Thoracic aorta endothelial cell (primary cell): Measurements from ENCODE around the gene CENATAC. TPM values are rescaled to one million over a fixed set of nuclear protein-coding genes. Genes with fewer than 3 reads are reported as not detected.

Source experiments
- small RNA-seq: library from RNA; depleted of rRNA; stranded (forward); fragments of <200 nt; gene quantifications from one replicate; pipeline ENCODE3, GENCODE V24; 2012
- total RNA-seq: library from RNA; depleted of rRNA; stranded (reverse); fragments of >200 nt; gene quantifications from 2 replicates; pipeline ENCODE4 v1.2.3, GENCODE V29; 2012

The CENATAC gene, protein sequence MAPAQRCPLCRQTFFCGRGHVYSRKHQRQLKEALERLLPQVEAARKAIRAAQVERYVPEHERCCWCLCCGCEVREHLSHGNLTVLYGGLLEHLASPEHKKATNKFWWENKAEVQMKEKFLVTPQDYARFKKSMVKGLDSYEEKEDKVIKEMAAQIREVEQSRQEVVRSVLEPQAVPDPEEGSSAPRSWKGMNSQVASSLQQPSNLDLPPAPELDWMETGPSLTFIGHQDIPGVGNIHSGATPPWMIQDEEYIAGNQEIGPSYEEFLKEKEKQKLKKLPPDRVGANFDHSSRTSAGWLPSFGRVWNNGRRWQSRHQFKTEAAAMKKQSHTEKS
- 25.0 and 28.0 TPM in 2 replicates for total RNA-seq

DNA sequence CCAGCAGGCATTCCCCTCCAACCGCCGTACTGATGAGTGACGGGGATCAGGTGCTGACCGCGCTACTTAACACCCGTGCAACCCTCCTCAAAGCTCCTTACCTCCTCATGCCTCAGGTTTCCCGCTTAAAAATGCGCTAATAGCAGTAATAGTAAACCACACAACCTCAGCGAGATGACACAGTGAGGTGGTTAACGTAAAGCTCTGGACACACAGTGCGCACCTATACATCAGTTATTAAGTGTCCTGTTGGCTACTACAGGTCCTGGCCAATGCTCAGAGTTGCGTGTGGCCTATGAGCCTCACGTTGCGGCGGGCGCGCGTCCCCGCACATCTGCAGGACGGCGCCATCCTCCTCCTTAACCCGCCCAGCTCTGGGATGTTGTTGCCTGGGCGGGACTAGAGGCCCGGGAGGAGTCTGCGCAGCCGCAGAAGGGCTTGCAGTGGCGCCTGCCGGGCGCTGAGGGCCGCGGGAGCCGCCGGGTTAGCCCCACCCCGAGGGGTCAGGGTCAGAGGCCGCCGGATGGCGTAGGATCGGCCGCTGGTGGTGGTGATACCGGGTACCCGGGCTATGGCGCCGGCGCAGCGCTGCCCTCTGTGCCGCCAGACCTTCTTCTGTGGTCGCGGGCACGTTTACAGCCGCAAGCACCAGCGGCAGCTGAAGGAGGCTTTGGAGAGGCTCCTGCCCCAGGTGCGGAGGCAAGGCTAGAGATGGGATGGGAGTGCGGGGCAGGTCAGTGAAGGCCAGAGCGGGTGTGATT, at the start of gene CENATAC:
Gene CENATAC (plus strand): TSS at position 512 of the 761 bp plus-strand sequence. CDS start 60 bp downstream, at position 572.

DNA sequence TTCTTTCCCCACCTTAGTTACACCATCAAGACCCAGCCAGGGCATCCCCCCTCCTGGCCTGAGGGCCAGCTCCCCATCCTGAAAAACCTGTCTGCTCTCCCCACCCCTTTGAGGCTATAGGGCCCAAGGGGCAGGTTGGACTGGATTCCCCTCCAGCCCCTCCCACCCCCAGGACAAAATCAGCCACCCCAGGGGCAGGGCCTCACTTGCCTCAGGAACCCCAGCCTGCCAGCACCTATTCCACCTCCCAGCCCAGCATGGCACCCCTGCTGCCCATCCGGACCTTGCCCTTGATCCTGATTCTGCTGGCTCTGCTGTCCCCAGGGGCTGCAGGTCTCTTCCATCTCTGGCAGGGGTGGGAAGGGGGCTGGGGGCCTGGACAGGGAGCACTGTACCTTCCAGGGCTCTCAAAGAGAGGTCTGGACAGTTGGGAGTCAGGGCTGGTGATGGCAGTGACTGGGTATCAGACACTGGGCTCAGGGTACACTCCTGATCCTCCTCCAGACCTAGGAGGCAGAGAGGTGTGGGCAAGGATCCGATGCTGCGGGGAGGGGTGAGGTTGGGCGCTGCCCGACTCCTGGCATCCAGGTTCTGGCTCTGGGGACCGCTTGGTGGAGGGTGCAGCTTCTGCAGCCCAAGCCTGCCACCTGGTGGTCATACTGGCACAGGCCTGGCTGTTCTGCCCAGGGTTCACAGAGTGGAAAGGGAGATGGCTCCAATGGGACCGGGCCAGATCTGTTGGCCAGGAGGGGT, 41.7 kb upstream of the CENATAC start, which contains the start of gene UPK2:
Gene UPK2 (plus strand): TSS at position 205 of the 753 bp plus-strand sequence. CDS start 53 bp downstream, at position 258.

DNA sequence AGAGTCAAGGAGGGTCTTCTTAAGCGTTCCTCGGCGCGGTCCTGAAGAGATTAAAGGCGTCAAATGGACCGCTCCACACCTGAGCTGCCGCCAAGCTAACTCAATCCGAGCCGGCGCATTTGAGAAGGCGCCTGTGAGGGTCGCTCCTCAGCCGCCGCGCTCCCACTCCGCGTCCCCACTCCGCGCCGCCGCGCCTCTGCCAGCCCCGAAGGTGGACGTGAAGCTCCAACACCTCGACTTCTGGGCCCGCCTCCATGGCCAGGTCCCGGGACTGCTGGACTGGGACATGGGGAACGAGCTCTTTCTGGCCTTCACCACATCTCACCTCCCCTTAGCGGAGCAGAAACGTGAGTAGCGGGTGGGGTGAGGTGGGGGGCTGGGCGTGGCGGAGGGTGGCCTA, 26.3 kb upstream of the CENATAC start, which contains the start of gene FOXR1:
Gene FOXR1 (plus strand): TSS at position 116 of the 400 bp plus-strand sequence. CDS start 171 bp downstream, at position 287.

DNA sequence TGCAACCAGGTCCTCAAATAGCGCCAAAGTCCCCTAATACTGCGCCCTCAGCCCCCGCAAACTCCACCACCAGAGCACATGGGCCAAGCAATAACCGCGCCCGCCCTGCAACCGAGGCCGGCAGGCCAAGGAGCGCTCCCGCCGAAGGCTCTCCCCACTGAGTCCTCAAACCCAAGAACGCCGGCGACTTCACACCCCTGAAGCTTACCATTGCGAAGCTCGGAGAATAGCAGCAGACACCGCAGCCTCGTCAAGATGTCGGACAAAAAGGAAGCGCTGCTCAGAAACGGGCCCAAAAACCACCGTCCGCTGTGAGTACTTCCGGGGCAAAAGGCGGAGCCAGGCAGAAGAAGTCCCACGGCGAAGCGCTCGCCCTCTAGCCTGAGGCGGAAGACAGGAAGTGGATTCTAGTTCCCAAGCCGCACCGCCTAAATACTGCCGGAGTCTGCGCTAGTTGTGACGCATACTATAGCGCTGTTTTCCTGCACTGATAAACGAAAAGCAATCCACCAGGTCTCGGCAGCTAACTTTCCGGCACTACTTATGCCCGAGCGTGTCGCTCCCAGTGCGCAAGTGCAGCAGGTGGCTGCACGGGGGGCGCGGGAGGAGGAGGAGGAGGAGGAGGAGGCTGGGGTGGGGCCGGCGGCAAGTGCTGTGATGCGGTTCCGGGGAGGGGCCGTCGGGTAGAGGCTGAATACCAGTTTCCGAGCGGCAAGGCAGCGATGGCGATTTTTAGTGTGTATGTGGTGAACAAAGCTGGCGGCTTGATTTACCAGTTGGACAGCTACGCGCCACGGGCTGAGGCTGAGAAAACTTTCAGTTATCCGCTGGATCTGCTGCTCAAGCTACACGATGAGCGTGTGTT, 20.4 kb downstream of the CENATAC start, which contains the start of the genes RPS25 and TRAPPC4:
Gene RPS25 (minus strand): TSS at position 270 of the 865 bp plus-strand sequence. CDS start 59 bp downstream, at position 211.
Gene TRAPPC4 (plus strand): TSS at position 693 of the 865 bp plus-strand sequence. CDS start 30 bp downstream, at position 723.

DNA sequence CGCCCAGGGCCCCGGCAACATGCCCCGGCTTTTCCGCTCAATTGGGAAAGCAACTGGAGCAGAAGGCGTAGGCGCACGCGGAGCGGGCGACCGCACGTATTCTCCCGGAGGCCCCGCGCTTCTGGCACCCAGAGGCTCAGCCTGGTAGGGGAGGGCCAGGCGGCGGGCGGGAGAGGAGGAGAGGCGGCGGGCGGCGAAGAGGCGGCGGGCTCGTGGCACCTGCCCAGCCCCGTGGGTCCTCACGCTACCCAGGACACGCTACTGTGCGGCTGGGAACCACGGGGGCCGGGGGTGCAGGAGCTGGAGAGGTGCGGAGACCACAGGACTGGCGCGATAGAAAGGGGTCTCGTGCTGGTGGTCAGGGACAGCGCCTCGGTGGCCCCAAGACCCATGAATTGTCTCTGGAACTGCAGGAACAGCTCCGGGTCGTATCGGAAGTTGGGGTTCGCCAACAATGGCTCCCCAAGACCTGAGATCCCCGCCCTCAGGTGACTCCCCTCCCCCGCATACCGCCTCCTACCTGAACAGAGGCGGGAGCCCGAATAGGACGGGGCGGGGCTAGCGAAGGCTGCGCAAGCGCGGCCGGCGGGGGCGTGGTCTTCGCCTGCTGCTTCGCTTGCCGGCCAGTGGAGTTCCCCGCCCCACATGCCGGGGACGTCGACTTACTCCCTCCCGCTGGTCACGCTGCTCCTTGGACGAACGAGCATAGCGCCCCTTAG, 32.5 kb downstream of the CENATAC start, which contains the start of gene SLC37A4:
Gene SLC37A4 (minus strand): TSS at position 549 of the 719 bp plus-strand sequence.

DNA sequence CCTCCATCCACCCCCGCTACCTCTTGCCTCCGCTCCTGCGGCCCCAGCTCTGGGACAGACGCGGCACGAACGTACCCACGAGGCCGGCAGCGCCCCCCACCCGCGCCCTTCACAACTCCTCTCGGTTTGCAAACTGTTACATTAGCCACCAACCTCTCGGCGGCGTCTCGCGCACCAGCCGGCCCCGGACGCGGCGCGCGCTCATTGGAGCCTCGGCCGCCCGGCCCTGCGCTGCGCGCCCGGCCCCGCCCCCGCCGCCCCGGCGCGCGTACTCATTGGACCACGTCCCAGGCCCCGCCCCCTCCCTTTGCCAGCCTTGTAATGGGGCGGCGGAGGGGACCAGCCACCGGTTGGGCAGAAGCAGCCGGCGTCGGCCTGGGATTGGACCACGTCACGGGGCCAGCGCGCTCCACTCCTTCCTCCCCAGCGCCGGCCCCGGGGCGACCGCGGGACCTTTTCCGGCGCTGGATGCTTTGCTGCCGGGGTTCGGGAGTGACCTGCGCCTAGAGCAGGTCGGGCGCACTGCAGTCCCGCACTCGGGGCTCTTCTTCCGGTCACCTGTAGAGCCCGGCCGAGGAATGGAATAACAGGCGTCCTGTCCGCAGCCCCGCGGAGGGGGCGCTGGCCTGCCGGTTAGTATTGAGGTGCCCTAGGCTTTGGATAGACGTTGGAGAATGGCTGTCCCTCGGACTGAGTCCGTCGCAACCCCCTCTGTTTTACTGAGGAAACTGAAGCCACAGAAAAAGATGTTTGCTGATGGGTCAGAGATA, 59.2 kb downstream of the CENATAC start, which contains the start of gene HYOU1:
Gene HYOU1 (minus strand): TSS at position 206 of the 770 bp plus-strand sequence. CDS start 1,045 bp downstream, outside the sequence.

Small RNA genes within 50 kb of the gene (small RNA-seq; reads per million reads assigned to genes)
- not detected for gene AP003392.2
- gene RF00017: not detected
- not detected for gene RF00019

Other genes starting within 250 kb of the CENATAC start
- gene DDX6, start 207.0 kb upstream of the CENATAC start, total RNA-seq: 198 and 201 TPM in 2 replicates
- not detected in 2 replicates for gene CXCR5, start 114.2 kb upstream of the CENATAC start, total RNA-seq
- 10.4 and 21.6 TPM in 2 replicates for gene BCL9L, start 72.2 kb upstream of the CENATAC start, total RNA-seq
- gene UPK2, start 41.8 kb upstream of the CENATAC start, total RNA-seq: not detected in 2 replicates
- not detected in 2 replicates for gene FOXR1, start 26.4 kb upstream of the CENATAC start, total RNA-seq
- gene RPS25, start 20.2 kb downstream of the CENATAC start, total RNA-seq: 1,706 and 2,770 TPM in 2 replicates
- 52.0 TPM in 2 replicates for gene TRAPPC4, start 20.6 kb downstream of the CENATAC start, total RNA-seq
- gene SLC37A4, start 32.7 kb downstream of the CENATAC start, total RNA-seq: 16.9 and 23.3 TPM in 2 replicates
- gene HYOU1, start 59.1 kb downstream of the CENATAC start, total RNA-seq: 193 and 228 TPM in 2 replicates
- 23.1 and 25.0 TPM in 2 replicates for gene VPS11, start 69.7 kb downstream of the CENATAC start, total RNA-seq
- 10.9 and 12.3 TPM in 2 replicates for gene HMBS, start 86.7 kb downstream of the CENATAC start, total RNA-seq
- 29.9 and 36.0 TPM in 2 replicates for gene DPAGT1, start 103.7 kb downstream of the CENATAC start, total RNA-seq
- 4.4 and 5.5 TPM in 2 replicates for gene C2CD2L, start 109.2 kb downstream of the CENATAC start, total RNA-seq
- 19.8 and 21.8 TPM in 2 replicates for gene HINFP, start 123.4 kb downstream of the CENATAC start, total RNA-seq
- gene ABCG4, start 150.9 kb downstream of the CENATAC start, total RNA-seq: 0.13 and 0.57 TPM in 2 replicates
- 8.5 and 13.9 TPM in 2 replicates for gene NLRX1, start 170.6 kb downstream of the CENATAC start, total RNA-seq
- not detected in 2 replicates for gene NHERF4, start 187.3 kb downstream of the CENATAC start, total RNA-seq
- gene CBL, start 208.2 kb downstream of the CENATAC start, total RNA-seq: 36.7 and 46.1 TPM in 2 replicates